Endodermal cell (in vitro differentiated cells): ENCODE measurements around the gene SCNN1A. TPM values are rescaled to one million over a fixed set of nuclear protein-coding genes. Genes with fewer than 3 reads are reported as not detected.

ENCODE experiments used
- DNase-seq: peaks from one replicate; pipeline ENCODE4 v3.0.0-alpha.2; 2017
- H3K27ac ChIP-seq: 2 replicates; pipeline ENCODE4 v1.5.1; 2013; ENCODE audit warnings: mild to moderate bottlenecking, low read depth, low read length, moderate library complexity
- H3K27me3 ChIP-seq: 2 replicates; pipeline ENCODE4 v1.6.1; 2013; ENCODE audit warnings: mild to moderate bottlenecking, low read length, moderate library complexity; ENCODE audit not compliant: insufficient read depth, control insufficient read depth, poor library complexity, severe bottlenecking
- H3K36me3 ChIP-seq: 2 replicates; pipeline ENCODE4 v1.7.0; 2013; ENCODE audit warnings: mild to moderate bottlenecking, low read length, moderate library complexity; ENCODE audit not compliant: control insufficient read depth, insufficient read depth
- H3K4me1 ChIP-seq: one replicate; pipeline ENCODE4 v1.7.0; 2013; ENCODE audit warnings: low read length; ENCODE audit not compliant: control insufficient read depth, insufficient read depth
- H3K4me3 ChIP-seq: 2 replicates; pipeline ENCODE4 v1.5.1; 2013; ENCODE audit warnings: mild to moderate bottlenecking, low read length, moderate library complexity
- H3K9ac ChIP-seq: 2 replicates; pipeline ENCODE4 v1.6.1; 2013; ENCODE audit warnings: mild to moderate bottlenecking, low read length, moderate library complexity; ENCODE audit not compliant: poor library complexity, severe bottlenecking; ENCODE audit errors: extremely low read depth
- H3K9me3 ChIP-seq: 2 replicates; pipeline ENCODE4 v1.6.1; 2013; ENCODE audit warnings: mild to moderate bottlenecking, low read length, moderate library complexity; ENCODE audit not compliant: control insufficient read depth
- H3K27ac Mint-ChIP-seq: 2 replicates; pipeline ENCODE4 v1.8.0; 2020; ENCODE audit warnings: mixed read lengths
- H3K27me3 Mint-ChIP-seq: 2 replicates; pipeline ENCODE4 v1.8.0; 2021; ENCODE audit warnings: mild to moderate bottlenecking, mixed read lengths; ENCODE audit not compliant: insufficient read depth
- H3K36me3 Mint-ChIP-seq: 2 replicates; pipeline ENCODE4 v1.8.0; 2020; ENCODE audit warnings: low read depth, mixed read lengths
- H3K4me1 Mint-ChIP-seq: 2 replicates; pipeline ENCODE4 v1.8.0; 2020; ENCODE audit warnings: mixed read lengths
- H3K4me3 Mint-ChIP-seq: 2 replicates; pipeline ENCODE4 v1.8.0; 2020; ENCODE audit warnings: mild to moderate bottlenecking, moderate library complexity, mixed read lengths
- H3K9me3 Mint-ChIP-seq: 2 replicates; pipeline ENCODE4 v1.8.0; 2020; ENCODE audit warnings: mild to moderate bottlenecking, mixed read lengths
- CTCF ChIP-seq: fragments of 200-600 bp; sonication (generic); conservative IDR thresholded peaks from 2 replicates; pipeline ENCODE4 v1.5.0; 2021; ENCODE audit warnings: antibody characterized with exemption, mild to moderate bottlenecking
- WGBS, 2 experiments: methylation state at CpG; one replicate each; pipeline versions ENCODE4 v1.1.5 to v1.1.7; 2013; ENCODE audit warnings: missing lambda C conversion rate in 2 of 2, mixed read lengths in 1 of 2; ENCODE audit not compliant: insufficient coverage in 1 of 2, insufficient read length in 1 of 2; 5-methylcytosine and 5-hydroxymethylcytosine counted together
- total RNA-seq, 2 donors: library from RNA; stranded (reverse); fragmentation: NEBNext Ultra II Directional in 1 of 2; extraction: Animal tissue kit (Norgen Biotek cat#: 25700) in 1 of 2; gene quantifications; 2 replicates in 1 of 2; 3 replicates in 1 of 2; pipeline ENCODE4 v1.2.1, GENCODE V29; 2021

Gene SCNN1A
- total RNA-seq, 2 donors from 2014 or later = 32.1 to 87.7 TPM

- Mint-ChIP-seq H3K9me3 (no peaks in the 10 kb centered on the region), H3K27me3 (no peaks in the 10 kb centered on the region), H3K4me1 (peaks cover 29% of the 10 kb centered on the region), H3K36me3 (peaks cover 68% of the 10 kb centered on the region), H3K27ac (peak overlapping the region; percentile 12), H3K4me3 (no peak overlapping the region)
- no peaks in the 10 kb centered on the region for H3K27me3 ChIP-seq
- no peak for DNase-seq
- TF ChIP-seq CTCF = no peak
- no peak overlapping the region for H3K27ac ChIP-seq
- H3K4me1 ChIP-seq = peaks cover 7% of the 10 kb centered on the region
- H3K9ac ChIP-seq = no peak overlapping the region
- no peaks in the 10 kb centered on the region for H3K9me3 ChIP-seq
- H3K36me3 ChIP-seq = peaks cover 45% of the 10 kb centered on the region
- H3K4me3 ChIP-seq = no peak overlapping the region
- 92 to 100% methylated on average over 4 of the region's 4 CpGs for WGBS, 2 experiments
Observed at GRCh38 chr12:6330999-6331714, 44.2 kb downstream of the SCNN1A start.

GRCh38 chr12:6330192-6330591, 45.2 kb downstream of the SCNN1A start:
- Mint-ChIP-seq H3K27me3 (no peaks in the 10 kb centered on the region), H3K36me3 (peaks cover 68% of the 10 kb centered on the region), H3K4me3 (no peak overlapping the region), H3K4me1 (peaks cover 21% of the 10 kb centered on the region), H3K27ac (no peak overlapping the region), H3K9me3 (no peaks in the 10 kb centered on the region)
- no peak for DNase-seq
- peaks cover 45% of the 10 kb centered on the region for H3K36me3 ChIP-seq
- H3K4me1 ChIP-seq = no peaks in the 10 kb centered on the region
- H3K27me3 ChIP-seq = no peaks in the 10 kb centered on the region
- 100% methylated on average over 1 to 5 of the region's 5 CpGs for WGBS, 2 experiments
- H3K9ac ChIP-seq = no peak overlapping the region
- no peak for TF ChIP-seq CTCF
- no peaks in the 10 kb centered on the region for H3K9me3 ChIP-seq
- no peak overlapping the region for H3K4me3 ChIP-seq
- no peak overlapping the region for H3K27ac ChIP-seq

GRCh38 chr12:6329703-6330064, 45.7 kb downstream of the SCNN1A start:
- TF ChIP-seq CTCF = no peak
- Histone ChIP-seq H3K9me3 (no peaks in the 10 kb centered on the region), H3K27ac (no peak overlapping the region), H3K4me3 (no peak overlapping the region), H3K9ac (no peak overlapping the region), H3K36me3 (peaks cover 43% of the 10 kb centered on the region), H3K27me3 (no peaks in the 10 kb centered on the region), H3K4me1 (no peaks in the 10 kb centered on the region)
- Mint-ChIP-seq H3K27ac (no peak overlapping the region), H3K4me3 (no peak overlapping the region), H3K9me3 (no peaks in the 10 kb centered on the region), H3K4me1 (peaks cover 21% of the 10 kb centered on the region), H3K36me3 (peaks cover 63% of the 10 kb centered on the region), H3K27me3 (no peaks in the 10 kb centered on the region)
- 94 to 100% methylated on average over 5 to 15 of the region's 15 CpGs for WGBS, 2 experiments
- DNase-seq = no peak
